GM19324 (cell line): ENCODE measurements around the gene KCNQ1.

ENCODE experiments used
- ATAC-seq: cut with Tn5 transposase; IDR thresholded peaks from one replicate; pipeline ENCODE4 v1.9.1; 2021; ENCODE audit warnings: mild to moderate bottlenecking, moderate library complexity; ENCODE audit not compliant: unreplicated experiment, low FRiP score

The KCNQ1 gene

DNA sequence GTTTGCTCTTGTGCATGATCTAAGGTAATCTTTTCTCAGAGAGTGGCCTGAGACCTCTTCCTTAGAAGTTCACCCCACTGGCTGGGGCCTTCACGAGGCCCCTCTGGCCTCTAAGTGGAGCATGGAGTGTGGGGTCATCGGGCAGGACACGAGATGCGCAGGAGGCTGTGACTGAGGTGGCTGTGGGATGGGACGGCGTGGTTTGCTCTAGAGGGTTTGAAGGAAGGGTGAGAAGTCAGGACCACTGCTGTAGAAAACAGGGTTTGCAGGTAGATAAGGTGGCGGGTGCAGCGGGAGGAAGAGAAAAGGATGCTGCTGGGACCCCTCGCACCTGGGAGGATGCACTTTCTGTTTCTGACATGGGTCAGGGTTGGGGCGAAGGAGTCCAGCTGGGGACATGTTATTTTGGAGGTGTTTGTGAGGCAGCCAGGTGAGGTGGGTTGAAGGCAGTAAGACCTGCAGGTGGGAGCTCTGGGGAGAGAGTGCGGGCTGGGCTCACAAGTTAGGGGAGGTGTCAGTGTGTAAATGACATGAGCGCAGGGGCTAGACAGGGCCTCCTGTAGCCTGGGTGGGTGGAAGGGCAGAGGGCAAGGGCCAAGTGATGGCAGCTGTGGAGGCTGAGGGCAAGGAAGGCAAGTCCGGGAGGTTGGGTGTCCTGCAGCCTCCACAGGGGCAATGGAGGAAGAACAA is 62.5 kb downstream of the KCNQ1 start:
- ATAC-seq = no peak

DNA sequence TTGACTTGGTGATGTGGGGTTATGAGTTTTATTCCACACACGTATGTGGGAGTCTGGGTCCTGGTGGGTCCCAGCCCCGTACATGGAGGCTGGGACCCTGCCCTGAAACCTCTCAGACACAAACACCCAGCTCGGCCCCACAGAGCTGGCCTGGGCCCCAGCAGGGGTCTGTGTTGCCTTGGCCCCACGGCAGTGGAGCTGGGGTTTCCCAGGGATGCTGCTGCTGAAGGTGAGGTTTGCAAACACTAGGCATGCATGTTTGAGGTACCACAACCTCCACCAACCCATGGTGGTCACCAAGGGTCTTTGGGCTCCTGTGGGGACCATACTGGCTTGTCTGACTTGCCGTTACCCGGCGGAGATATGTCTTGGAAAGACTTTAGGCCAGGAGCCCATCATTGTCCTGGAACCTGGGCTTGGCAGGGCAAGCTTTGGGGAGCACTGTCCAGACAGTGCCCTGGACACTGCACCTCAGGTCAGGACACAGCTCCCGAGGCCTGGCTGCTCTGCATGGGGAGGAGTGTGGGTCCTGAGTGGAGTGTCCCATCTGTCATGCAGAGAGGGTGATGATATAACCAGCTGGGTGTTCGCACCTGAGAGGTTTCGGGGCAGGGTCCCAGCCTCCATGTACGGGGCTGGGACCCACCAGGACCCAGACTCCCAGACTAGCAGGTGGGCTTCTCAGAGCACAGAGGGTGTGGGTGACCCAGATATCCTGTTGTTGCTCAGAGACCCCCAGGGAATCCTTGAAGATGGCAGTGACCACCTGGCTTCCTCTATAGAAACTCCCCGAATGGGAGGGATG is 63.3 kb downstream of the KCNQ1 start:
- ATAC-seq = no peak

DNA sequence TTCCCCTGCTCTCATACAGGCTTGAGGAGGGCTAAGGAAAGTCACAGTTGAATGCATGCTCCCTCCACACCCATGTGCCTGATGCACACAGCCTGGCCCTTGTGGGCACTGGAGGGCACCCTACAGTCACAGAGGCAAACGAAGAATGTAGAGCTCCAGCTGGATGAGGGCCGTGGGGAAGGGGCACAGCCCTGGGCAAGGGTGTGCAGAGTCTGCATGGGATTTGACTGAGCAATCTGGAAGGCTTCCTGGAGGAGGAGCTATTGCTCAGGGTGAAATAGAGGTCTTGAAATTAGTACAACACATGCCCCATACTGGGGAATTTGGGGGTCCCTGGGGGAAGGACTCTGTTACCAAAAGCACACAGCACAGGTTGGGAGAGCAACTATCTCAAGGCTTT is 64.0 kb downstream of the KCNQ1 start:
- ATAC-seq = no peak

DNA sequence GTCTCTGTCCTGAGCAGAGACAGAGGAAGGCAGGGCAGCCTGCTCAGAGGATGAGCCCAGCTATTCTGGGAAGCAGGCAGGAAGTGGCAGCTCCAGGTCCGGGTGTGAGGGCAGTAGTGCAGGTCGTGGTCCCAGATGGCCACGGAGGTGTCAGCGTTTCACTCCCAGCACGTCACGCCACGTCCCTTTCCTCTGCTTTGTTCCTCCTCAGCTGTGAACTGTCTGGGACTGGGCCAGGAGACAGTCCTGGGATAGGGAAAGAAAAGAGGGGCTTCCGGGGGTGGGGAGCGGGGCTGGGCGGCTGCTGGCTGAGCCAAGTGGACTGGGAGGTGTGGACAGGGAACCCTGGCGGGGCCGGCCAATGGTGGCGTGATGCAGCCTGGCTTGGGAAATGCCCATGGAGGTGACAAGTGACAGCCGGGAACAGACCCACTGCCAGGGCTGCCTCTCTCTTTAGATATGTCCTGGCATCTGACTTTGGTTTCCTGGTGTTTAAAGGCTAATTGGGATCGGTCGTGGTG is 64.7 kb downstream of the KCNQ1 start:
- no peak for ATAC-seq

DNA sequence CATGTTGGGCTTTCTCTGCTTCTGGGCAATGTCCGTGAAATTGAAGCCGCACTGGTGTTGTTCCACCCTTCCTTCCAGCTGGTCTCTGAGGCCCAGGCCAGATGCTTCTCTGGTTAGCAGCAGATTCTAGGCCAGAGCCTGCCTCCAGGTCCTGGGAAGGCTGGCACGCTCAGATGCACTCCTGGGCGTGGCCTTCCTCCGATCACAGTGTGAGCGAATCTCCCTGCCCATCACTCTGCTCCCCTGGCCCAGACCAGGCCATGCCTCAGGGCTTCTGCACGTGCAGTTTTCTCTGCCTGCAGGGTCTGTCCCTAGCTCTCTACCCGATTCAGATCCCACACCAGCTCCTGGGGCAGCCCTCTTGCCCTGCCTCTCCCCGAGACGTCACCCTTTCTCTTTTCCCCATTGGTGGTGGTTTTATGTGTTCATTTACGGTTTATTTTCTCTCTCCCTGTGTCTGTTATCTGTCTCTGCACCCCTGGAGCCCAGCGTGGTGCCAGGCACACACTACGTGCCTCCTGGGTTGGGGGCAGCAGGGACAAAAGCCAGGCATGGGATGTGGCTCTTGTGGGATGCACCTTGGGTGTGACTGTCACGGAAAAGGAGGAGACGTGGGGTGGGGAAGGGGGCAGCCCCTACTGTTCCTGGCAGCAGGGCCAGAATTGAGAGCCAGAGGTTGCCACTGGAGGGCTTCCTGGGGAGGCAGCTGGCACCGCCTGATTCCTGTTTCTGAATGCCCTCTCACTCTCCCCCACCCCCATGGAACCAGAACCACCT is 66.0 kb downstream of the KCNQ1 start:
- ATAC-seq = no peak

DNA sequence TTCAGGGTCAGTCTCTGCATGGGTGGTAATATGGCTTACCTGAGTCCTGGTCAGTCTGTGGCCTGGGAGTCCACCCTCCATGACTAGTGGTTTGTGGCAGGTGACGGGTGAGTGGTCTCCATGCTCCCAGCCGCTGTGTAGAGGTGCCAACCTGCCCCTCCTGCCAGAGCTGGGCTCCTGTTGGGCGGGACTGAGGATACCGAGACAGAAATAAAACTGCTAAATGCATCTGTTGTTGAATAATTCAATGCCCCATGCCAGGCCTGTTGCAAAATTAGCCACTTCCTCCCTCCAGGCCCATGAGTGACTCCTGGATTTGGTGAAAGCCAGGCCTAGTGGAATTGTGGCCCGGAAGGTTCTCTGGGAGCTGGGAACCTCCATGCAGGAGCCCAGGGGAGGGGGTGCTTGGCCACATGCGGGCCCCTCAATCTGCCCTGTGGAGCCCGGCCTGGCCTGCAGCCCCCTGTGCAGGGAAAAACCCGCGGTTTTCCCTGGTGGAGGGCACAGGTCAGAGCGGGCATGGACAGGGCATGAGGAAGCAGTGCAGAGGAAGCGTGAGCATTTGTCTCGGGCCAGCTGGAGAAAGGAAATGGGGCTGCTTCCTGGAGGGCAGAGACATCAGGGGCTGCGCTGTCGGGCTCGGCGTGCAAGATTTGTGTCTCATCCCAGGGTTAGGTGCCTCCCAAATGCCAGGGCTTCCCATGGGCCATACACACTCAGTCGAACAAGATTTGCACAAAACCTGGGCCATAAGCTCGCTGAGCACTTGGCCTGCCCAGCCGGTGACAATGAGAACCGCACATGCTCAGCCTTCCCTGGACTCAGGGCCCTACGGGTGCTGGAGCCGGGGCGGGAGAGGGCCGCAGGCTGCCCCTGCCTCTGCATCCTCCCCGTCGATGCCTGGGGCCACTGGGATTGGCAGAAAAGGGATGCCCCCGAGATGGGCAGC is 66.9 kb downstream of the KCNQ1 start:
- no peak for ATAC-seq

DNA sequence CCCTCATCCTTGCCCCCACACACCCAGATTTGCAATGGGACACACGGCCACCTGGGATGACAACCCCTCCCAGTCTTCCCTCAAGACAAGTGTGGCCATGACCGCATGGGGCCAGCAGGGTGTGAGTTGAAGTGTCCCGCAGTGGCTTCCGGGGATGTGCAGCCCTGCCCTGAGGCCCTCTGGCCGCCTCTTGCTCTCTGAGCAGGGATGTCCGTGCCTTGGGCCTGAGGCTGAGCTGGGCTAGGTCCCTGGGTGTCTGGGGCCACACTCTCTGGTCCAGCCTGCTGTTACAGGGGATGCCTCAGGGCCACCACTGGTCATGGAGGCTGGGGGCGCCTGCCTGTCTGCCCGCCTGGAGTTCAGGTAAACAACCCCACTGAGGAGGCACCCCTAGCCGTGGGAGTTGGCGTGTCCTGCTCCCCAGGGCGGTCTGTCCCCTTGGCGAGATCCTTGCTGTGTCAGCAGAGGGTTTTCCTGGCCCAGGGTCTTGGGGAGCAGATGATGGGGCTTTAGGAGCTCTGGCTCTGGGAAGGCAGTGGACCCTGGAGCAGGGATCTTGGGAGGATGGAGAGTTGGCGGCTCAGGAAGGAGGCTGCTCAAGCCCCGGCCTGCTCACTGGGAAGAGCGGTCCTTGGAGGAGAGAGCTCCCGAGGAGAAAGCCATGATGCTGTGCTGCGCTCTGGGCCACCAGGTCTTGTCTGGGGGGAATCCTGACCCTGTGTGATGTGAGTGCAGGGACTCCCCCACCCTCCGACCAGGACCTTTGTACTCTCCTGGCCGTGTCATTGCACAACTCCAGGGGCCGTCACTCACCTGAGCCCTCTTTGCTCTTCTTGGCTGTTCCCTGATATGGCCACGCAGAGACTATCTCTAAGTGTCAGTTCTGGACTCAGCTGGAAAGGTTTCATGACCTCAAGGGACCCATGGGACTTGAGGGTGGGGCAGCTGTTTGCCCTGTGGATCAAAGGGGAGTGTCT is 67.9 kb downstream of the KCNQ1 start:
- no peak for ATAC-seq

DNA sequence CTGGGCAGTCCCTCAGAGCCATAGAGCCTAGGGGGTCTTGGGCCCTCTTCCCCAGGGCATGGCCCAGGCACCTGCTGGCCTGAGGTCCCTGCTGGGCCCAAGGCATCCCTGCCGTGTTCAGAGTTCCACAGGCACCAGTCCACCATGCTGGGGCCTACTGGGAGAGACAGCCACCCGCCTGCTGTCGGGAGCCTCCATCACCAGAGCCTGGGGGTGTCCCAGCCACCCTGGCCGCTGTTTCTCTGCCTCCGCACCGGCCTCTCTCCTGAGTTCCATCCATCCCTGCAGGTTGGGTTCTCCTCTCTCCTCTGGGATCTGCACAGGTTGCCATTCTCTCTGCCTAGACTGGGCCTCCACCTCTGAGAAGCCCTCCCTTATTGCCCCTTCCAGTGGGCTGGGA is 68.6 kb downstream of the KCNQ1 start:
- ATAC-seq = no peak

DNA sequence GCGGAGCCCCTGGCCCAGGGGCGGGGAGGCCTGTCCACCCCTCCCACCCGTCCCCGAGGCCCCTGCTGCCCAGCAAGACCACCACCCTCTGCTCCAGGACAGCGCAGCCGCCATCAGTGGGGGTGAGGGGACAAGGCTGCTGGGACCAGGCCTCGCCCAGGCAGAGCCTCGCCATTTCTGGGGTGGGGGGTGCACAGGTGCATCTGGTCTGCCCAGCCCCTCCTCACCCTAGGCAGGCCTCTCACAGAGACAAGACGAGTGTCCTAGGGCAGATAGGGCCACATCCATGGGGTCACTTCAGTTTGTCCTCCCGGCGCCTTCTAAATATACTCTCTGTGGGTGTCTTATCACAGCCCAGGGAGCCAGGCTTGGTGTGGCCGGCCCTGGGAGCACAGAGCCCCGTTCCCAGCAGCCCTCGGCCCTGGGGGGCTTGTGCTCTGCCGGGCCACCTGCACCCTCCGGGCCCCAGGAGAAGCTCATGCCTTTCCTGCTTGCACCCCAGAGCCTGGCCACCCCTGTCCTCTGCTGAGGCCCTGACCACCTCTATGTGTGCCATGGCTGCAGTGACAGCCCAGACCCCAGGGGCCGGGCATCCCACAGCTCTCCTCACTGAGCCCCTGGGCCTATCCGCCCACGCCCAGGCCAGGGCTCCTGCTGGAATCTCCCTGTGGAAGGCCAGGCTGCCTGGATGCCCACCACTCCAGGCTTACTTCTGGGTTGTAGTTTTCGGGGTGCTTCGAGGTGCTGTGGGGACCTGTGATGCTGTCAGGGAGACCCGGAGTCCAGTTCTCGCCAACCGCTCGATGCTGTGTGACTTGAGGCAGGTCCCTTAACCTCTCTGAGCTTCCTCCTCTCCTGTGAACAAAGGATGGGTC is 70.8 kb downstream of the KCNQ1 start:
- ATAC-seq = no peak

DNA sequence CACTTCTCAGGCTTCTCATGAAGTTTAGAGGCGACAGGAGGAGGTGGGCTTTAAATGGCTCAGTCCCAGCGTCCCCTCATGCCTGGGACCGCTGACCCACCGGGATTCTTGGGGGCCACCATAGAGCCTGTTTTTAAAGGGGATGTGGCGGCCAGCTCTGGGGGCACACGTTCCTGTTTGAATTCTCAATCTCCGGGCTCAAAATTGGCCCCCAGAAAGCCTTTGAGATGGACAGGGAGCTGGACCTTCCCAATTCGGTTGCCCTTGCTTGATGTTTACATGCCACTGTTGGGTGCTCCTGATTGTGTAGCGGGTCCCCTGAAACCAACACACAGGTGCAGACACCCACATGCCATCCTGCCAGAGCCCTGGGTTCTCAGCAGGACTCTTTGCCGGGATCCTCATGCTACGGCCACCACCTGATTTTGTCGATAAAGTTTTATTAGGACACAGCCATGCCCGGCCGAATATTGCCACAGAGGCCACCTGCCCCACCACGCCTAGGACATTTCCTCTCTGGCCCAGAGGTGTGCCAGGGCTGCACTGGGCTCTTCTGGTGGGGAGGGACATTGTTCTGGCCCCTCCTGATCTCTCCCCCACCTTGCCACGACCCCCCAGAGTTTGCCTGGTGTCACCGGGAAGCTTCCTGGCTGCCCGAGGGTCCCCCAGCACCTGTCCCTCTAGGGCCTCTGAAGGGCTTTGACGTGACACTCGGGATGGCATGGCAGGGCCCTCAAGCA is 71.6 kb downstream of the KCNQ1 start:
- ATAC-seq = no peak

DNA sequence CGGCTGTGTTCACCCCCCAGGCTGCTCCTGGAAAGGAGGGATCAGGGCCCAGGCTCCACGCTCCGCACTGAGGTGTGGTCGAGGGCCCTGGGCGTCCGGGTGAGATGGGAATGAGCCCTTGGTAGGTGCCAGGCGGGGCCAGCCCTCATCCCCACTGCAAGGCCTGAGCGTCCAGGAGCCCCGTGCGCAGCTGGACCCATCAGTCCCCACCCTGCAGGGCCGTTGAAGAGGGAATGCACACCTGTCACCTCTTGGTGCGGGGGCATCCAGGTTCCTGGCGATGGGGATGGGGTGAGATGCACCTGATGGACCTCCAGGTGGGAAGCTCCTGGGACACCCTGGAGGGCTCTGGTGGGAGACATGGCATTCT is 72.2 kb downstream of the KCNQ1 start:
- ATAC-seq = no peak

DNA sequence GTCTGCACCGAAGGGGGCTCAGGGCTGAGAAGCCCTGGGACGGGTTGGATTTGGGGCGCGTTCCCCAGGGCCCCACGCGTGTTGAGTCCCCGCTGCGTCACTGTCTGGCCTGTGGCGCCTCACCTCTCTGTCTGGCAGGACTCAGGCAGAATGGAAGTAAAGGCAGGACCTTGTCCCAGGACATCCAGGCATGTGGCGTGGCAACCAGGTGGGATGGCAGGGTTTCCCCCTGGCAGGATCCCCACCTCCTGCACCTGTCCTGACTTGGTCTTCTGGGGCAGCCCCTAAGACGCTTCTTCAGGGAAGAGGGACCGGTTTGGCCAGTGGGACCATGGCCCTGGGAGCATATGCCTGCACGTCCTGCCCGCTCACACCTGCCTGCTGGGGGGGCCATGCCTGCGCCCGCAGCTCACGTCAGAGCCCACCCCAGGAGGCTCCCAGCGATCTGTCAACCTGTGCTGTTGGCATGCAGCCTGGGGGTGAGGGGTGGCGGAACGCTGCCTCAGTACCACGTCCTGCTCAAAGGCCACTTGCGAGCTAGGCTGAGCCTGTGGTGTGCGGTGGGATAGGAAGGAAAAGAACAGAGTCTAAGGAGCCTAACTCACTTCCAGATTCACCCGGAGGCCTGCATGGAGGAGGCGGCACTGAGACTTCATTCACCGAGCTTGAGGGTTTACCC is 72.7 kb downstream of the KCNQ1 start:
- ATAC-seq = no peak

DNA sequence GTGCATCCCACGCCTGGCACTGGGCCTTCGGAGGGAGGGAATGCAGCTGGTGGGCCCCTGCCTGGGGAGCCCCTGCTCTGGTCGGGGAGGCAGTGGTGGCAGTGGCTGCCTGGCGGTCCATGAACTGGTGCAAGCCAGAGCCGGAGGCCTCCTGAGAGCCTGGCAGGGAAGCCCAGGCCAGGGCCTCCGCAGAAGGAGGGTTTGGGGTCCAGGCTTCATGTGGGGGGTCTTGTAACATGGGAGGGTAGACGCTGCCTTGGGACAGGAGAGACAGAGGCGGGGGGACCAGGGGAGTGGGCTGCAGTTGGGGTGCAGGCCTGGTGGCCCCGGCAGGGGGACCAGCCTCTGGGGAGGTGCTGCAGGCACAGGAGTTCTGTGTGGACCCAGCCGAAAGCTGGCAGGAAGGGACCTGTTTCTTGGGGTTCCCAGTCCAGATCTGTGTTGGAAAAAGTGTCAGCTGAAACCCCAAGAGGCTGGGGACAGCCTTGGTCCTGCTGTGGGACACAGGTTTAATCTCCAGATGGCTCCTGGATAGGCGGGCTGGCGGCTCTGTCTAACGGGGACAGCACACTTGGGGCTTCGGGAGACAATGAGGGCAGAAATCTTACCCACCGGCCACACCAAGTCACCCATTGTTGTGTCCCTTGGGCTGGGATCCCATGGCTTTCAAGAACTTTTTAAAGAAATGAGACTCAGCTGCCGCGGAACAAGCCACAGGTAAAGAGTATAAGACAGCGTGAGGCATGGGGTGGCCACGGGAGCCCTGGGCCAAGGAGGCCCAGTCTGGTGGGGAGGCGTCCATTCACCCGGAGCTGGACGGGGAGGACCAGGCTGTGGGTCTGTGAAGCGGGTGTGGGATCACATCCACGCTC is 73.5 kb downstream of the KCNQ1 start:
- no peak for ATAC-seq

DNA sequence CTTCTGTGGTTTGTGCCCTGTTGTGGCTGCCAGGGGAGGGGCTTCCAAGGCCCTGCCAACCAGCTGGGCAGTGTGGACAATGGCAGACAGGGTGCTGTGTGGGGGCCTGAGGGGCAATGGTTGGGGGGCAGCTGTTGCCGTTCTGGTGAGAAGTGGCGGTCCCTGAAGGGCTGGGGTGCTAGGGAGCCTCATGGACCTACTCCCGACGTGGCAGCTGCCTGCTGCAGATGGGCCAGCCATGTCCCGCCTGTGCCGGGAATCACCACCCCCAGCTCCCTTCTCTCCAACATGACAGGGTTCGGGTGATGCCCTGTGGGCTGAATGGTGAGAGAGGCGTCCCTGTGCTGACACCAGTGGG is 74.2 kb downstream of the KCNQ1 start:
- ATAC-seq = no peak

DNA sequence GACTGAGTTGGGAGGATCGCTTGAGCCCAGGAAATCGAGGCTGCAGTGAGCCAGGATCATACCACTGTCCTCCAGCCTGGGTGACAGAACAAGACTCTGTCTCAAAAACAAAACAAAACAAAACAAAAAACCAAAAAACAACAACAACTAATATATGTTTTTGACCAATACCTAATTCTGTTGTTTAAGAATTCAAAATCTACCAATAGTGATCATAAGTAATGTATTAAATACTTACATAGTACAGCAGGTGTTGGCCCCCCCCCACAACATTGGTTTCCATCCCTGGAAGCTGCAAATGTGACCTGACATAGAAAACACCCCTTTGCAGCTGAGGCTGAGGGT is 74.7 kb downstream of the KCNQ1 start:
- no peak for ATAC-seq
